Dedifferentiated amniotic fluid mesenchymal stem cell (primary cell): ENCODE measurements around the gene SARM1.
"Not testable (repeated sequence)": the region's sequence is repeated elsewhere in the genome, so short reads cannot be mapped to it uniquely, and the experiment has no call there.

ENCODE experiments used
- DNase-seq: peaks from one replicate; pipeline ENCODE4 v3.0.0-alpha.2; 2016; ENCODE audit errors: extremely low spot score

Gene SARM1

GRCh38 chr17:28371245-28372202 is at the start of gene SARM1:
Gene SARM1, plus strand, starts transcription at chr17:28371694. Its CDS starts 339 bp downstream, at chr17:28372033.
- peak; percentile 72 for DNase-seq

DNA sequence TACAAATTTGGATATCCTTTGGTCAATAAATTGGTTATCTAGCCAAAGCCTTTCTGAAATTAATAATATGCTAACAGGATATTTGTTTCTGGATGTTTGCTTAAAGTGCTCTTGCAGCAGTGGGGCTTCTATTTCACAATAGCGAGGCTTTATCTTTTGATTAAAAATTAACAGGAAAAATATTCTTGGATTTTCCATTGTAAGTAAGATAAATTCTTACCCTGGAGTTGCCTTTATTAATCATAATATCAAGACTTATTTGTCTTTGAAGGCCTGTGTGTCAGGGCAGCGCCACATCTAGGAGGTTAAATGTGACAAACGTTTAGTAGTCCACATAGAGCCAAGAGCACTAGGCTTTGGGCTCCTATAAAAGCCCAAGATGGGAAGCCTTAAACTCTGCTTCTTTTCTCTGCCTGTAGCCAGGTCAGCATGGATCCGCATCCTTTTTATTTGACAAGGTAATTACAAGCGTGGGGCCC is 47.2 kb upstream of the SARM1 start:
- no peak for DNase-seq

- DNase-seq = no peak
These were observed 46.7 kb upstream of the SARM1 start for GRCh38 chr17:28324781-28325180.

GRCh38 chr17:28325211-28325610 is 46.3 kb upstream of the SARM1 start:
- DNase-seq = no peak

GRCh38 chr17:28326114-28326513 is 45.4 kb upstream of the SARM1 start:
- no peak for DNase-seq

DNA sequence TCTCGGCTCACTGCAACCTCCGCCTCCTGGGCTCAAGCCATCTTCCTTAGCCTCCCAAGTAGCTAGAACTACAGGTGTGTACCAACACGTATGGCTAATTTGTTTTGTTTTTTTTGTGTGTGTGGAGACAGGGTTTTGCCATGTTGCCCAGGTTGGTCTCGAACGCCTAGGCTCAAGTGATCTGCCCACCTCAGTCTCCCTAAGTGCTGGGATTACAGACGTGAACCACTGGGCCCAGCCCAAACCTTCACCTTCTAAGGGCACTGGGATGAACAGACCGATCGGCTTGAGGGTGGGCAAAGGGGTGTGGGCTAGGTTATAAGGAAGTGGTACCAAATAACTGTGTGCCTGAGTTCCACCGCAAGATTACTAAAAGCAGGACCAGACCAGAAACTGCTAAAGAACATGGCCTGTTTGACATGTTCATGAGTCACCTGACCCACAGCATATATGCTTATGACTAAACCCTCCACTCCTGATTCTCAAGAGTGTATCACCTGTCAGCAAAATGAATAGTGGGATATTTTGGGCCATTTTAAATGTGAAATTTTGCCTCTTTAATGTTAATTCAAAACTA is 44.4 kb upstream of the SARM1 start:
- no peak for DNase-seq

DNA sequence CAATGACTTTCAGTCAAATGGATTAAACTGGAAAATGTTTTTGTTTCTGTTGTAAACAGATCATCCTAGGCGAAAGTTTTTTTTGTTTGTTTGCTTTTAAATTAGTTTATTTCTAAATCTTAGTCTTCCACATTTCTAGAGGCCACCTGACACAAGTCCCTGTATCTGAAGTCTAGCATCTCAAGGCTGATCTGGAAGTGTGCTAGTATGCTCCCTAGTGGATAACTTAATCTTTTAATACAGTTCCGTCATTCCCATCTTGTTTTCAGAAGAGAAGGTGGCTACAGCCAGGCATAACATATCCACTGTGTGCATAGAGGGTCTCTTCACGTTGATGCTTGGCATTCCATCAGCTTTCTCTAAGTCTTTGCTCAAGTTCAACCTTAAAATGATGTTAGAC is 43.8 kb upstream of the SARM1 start:
- no peak for DNase-seq

DNA sequence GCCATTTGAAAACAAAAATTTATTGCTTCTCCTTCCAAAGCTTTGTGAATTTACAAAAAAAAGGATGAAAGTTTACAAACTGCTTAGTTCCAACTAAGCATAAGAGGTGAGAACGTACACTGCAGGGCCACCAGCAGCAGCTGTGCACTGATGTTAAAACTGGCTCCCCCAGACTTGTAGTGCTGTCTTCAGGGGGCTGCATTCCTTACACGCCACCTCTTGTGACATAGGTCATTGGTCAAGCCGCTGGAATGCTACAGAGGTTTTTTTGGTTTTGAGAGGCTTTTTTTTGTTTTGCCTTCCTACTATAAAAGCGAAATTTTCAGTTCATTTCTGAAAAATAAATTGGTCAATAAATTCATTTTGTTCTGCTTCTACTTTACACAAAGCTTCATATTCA is 43.2 kb upstream of the SARM1 start:
- no peak for DNase-seq

DNA sequence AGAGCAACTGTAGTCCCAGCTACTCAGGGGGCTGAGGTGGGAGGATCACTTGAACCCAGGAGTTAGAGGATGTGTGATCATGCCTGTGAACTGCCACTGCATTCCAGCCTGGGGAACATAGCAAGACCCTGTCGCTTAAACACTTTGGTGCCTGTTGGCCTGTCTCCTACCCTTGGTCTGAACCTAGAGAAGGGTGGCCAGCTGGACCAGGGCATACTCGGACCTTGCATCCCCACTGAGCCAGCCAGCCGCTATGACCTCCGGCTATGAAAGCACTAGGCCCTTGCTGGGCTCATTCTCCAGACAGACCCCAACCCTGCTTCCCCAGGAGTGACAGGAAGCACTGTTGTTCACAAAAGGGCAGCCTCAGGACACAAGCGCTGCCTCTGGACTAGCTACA is 40.8 kb upstream of the SARM1 start:
- DNase-seq = no peak

- no peak for DNase-seq
These were observed 39.5 kb upstream of the SARM1 start for GRCh38 chr17:28331891-28332420.

DNA sequence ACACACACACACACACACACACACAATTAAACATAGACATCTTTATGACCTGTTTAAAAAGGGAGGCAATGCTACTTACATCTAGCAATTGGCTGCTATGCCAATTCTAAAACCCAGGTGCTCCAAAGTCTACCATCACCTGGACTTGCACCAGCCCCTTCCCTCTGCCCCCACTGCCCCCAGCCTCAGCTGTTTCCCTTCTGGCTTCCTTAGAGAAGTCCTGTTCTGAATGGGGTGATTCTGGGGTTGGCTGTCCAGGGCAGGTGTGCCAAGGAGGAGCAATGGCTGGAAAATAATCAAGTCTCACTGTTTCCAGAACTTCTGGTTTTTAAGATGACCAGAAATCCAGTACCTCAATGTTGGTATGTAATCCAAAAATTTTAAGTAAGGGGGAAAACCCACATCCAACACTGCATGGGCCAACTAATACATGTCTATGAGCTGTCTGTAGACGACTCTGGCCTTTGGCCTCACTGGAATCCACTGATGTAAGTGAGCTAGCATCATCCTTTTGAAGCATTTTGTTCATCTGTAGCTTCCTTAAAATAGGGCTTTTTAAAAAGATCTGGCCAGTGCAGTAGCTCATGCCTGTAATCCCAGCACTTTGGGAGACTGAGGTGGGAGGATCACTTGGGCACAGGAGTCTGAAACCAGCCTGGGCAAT is 38.3 kb upstream of the SARM1 start:
- DNase-seq = no peak

DNA sequence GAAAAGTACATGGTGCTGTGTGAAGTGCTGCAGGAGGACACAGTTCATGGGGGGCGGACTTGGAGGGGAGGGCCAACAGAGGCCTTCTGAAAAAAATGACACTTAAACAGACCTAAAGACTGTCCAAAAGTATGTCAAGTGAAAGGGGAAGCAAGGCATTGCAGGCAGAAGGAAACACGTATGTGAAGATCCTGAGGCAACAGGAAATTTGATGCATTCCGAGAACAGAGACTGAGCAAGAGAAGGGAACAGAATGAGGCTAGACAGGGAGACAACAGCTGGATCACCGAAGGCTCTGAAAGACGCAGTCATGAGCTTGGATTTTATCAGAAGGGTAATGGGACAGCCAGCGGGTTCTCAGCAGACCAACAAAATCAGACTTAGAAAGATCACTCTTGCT is 37.3 kb upstream of the SARM1 start:
- no peak for DNase-seq

DNA sequence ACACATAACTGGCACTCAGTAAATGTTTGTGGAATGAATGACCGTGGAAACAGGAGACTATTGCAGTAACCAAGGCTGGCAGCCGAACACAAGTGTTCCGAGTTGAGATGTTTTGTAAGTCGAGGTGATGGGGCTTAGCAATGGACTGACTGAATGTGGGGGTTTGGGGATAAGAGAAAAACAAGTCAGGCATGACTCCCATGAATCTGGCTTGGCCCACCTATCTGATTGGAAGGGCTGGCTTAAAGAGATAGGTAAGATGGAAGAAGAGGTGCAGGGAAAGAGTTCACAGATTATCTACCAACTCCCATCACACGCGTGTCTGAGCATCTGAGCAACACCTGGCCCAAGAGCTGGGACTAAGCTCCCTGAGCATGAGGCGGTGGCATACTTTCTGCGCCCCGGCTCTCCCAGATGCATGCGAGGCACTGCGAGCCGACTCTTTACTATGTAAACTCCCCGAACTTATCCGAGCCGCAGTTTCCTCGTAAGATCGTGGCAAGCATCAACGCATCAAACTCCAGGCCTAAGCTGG is 36.8 kb upstream of the SARM1 start:
- DNase-seq = no peak

DNA sequence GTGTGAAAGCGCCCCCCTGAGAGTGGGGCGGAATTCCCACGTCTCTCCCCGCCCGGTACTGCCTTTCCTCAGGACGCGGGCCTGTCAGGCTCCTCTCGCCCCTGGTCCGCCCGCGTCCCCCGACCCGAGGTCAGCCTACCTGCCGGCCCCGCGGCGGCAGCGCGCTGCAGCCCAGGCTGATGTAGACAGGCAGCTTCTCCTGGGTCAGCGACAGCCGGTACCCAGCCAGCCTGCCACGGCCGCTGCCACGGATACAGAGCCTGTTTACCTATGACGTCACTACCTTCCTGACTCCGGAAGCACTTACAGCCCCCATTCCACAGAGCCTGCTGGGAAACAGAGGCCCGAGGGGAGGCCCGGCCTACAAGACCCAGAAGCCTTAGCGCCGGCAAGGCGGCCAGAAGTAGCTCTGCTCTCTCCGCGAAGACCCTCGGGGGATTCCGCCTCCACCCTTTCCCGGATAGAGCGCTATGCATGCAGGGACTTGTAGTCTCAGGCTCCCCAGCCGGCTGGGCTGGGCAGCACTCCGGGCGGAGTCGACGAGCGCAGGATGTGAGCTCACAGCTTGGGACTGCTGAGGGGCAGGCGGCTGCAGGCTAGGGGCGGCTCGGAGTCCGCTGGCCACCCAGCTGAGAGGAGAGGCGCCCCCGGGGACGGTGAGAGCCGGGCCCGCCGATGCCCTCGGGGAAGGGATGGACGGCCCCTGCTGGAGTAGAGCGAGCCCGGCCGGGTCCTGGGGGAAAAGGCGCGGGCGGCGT is 36.1 kb upstream of the SARM1 start, which contains the start of the genes IFT20 and TNFAIP1:
TSS of gene IFT20 (minus strand) at position 272 of the 758 bp plus-strand sequence. CDS start 3,487 bp downstream, outside the sequence.
TSS of gene TNFAIP1 (plus strand) at position 561 of the 758 bp plus-strand sequence. CDS start 3,761 bp downstream, outside the sequence.
- DNase-seq = peak; percentile 100

GRCh38 chr17:28335959-28336871 is 35.3 kb upstream of the SARM1 start:
- DNase-seq = peak; percentile 84

DNA sequence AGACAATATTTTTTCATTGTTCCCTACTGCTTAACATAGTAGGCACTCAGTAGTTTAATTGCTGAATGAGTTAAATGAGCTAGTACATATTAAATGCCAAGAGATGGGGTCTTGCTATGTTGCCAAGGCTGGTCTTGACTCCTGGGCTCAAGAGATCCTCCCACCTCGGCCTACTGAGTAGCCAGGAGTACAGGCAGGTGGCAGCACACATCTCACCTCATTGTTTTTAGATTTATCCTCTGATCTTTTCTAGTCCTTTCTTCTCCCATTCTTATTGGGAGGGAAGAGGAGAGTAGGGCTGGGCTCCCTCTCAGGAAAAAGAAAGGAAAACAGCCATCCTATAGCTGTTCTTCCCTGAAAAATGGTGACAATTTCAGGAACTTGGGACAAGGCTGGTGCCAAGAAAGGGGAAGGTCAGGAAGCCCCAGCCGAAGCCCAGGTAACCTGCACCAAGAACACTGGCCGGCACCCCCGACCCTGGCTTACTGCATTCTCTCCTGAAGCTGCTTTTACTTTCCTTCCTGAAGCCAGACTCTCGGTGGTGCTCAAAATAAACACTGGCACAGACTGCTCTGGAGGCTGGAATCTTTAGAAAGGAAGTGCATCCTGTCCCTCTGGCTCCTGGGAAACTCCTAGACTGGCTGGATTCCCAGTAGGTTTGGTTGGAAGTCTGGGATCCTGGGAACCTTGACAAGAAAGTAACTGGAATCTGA is 33.3 kb upstream of the SARM1 start:
- no peak for DNase-seq

- DNase-seq = not testable (repeated sequence)
These were observed 32.7 kb upstream of the SARM1 start for GRCh38 chr17:28338769-28339212.

GRCh38 chr17:28339431-28339830 is 32.1 kb upstream of the SARM1 start:
- DNase-seq = no peak

DNA sequence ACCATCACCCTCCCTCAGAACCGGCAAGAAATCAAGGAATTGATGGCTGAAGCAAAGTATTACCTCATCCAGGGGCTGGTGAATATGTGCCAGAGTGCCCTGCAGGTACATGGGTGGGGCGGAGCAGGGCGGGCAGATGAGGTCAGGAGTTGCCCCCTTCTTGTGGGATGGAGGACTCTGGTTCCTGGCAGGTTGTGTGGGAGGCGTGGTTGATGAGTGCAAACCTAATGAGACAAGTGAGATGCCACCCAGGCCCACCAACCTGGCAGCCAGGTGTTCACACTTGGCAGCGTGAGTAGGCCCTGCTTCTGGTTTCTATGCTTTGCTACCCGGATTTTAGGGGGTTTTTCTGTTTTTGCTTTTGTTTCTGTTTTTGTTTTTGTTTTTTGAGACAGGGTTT is 31.1 kb upstream of the SARM1 start:
- no peak for DNase-seq
